Sigmoid colon (tissue), 7 donors: ENCODE results near the gene KCNQ2. TPM values are rescaled to one million over a fixed set of nuclear protein-coding genes. Genes with fewer than 3 reads are reported as not detected.

Experiments used
- DNase-seq: peaks from one replicate; pipeline ENCODE4 v3.0.0-alpha.2; 2019
- H3K27ac ChIP-seq, 4 donors: fragments of 200-600 bp; sonication (generic); one replicate each; pipeline ENCODE4 v1.5.1; 2016 to 2019; ENCODE audit warnings: mild to moderate bottlenecking in 1 of 4
- H3K27me3 ChIP-seq, 3 donors: fragments of 200-600 bp; sonication (generic); one replicate each; pipeline ENCODE4 v1.5.1; 2019; ENCODE audit warnings: mild to moderate bottlenecking in 1 of 3
- H3K36me3 ChIP-seq, 4 donors: fragments of 200-600 bp; sonication (generic); one replicate each; pipeline ENCODE4 v1.5.1; 2016 to 2019
- H3K4me1 ChIP-seq, 4 donors: fragments of 200-600 bp; sonication (generic); one replicate each; pipeline ENCODE4 v1.5.1; 2017 to 2019
- H3K4me3 ChIP-seq, 4 donors: fragments of 200-600 bp; sonication (generic); one replicate each; pipeline ENCODE4 v1.5.1; 2017 to 2019; ENCODE audit warnings: mild to moderate bottlenecking in 2 of 4, moderate library complexity in 1 of 4
- H3K9me3 ChIP-seq, 4 donors: fragments of 200-600 bp in 3 of 4; sonication (generic) in 3 of 4; one replicate each; pipeline versions ENCODE4 v1.5.1 to v1.6.1; 2013 to 2019
- CTCF ChIP-seq, 4 experiments: fragments of 450-650 bp in 3 of 4; fragments of 200-600 bp in 1 of 4; IDR thresholded peaks; one replicate each; pipeline ENCODE4 v1.5.1; 2016 to 2019; ENCODE audit warnings: antibody characterized with exemption in 4 of 4, mild to moderate bottlenecking in 3 of 4, moderate library complexity in 2 of 4
- EP300 ChIP-seq, 4 donors: sonication (generic); formaldehyde crosslinking; IDR thresholded peaks; one replicate each; pipeline ENCODE4 v1.6.1; 2017; ENCODE audit warnings: antibody characterized with exemption in 4 of 4
- POLR2A ChIP-seq, 2 donors: fragments of 450-650 bp; IDR thresholded peaks; one replicate each; pipeline ENCODE4 v1.6.1; 2016; ENCODE audit warnings: antibody characterized with exemption in 2 of 2, mild to moderate bottlenecking in 2 of 2, moderate library complexity in 2 of 2
- POLR2AphosphoS5 ChIP-seq, 4 donors: sonication (generic); formaldehyde crosslinking; IDR thresholded peaks; one replicate each; pipeline ENCODE4 v1.6.1; 2017; ENCODE audit warnings: antibody characterized with exemption in 4 of 4
- WGBS, 2 donors: extraction: QIAGEN DNeasy Blood & Tissue Kit; methylation state at CpG; one replicate each; pipeline ENCODE4 v1.1.7; 2013; 5-methylcytosine and 5-hydroxymethylcytosine counted together
- intact Hi-C: fragments of 100-400 bp; cut with DNase I; formaldehyde crosslinking; loops from one replicate; pipeline ENCODE4 v1.15.1; 2023
- polyA plus RNA-seq, 3 donors: library from polyadenylated mRNA; stranded (reverse); fragments of 200-250 nt; gene quantifications; one replicate each; pipeline ENCODE4 v1.2.3, GENCODE V29; 2013
- total RNA-seq, 4 donors: library from RNA; depleted of rRNA; stranded (reverse); fragments of >200 nt; gene quantifications; one replicate each; pipeline ENCODE4 v1.1.0, GENCODE V29; 2016
- donor health status: healthy with polysubstance abuse.
- donor health status: Bipolar disorder and iron deficiency.
- donor health status: healthy.

Gene KCNQ2
- total and polyA plus RNA-seq, 7 donors = 0.83 to 4.2 (median 1.2) TPM; not detected in 3

- Histone ChIP-seq H3K4me1 (peaks cover 0 to 13% (median 12%) of the 10 kb centered on the region in 4 donors), H3K27ac (no peak overlapping the region), H3K27me3 (peaks cover 30 to 91% (median 49%) of the 10 kb centered on the region in 3 donors), H3K4me3 (no peak overlapping the region), H3K9me3 (no peaks in the 10 kb centered on the region), H3K36me3 (no peaks in the 10 kb centered on the region)
- DNase-seq = no peak
- WGBS, 2 donors = 64 to 72% methylated on average over 13 of the region's 13 CpGs
- no peak for TF ChIP-seq POLR2A (IDR thresholded peaks at IDR 0.05)
- no peak for TF ChIP-seq POLR2AphosphoS5 (IDR thresholded peaks at IDR 0.05)
- TF ChIP-seq EP300 (IDR thresholded peaks at IDR 0.05) = no peak
- TF ChIP-seq CTCF (IDR thresholded peaks at IDR 0.05) = no peak
- intact Hi-C loops = no loop called here
These were observed 2.7 kb downstream of the KCNQ2 start for GRCh38 chr20:63469713-63470101.

DNA sequence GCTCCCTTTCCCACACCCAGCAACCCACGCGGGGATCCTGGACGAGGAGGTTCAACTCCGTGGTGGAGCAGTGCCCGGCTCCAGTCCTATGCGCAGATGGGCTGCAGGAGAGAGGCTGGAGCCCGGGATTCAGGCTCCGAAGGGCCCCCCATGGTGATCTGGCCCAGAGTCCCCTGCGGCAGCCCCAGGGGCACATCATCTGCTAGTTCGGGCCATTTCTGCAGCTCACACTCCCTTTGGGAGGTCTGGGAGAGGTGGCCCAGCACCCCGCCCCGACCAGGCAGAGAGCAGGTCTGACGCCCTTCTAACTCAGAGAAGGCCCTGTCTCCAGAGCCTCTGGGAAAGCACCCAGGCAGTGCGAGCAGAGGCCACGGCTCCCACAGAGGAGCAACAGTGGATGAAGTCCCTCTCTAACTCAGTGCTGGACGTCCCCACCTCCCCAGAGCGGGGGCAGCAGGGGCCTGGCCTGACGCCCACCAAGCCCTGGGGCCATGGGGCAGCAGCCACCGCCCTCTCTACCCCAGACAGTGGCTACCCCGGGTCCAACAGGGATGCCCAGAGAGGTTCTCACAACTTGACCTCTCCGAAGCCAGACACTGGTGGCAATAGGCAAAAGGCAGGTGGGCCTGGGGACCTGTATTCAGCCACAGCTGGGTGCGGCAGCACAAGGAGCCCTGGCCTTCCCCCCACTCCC lies 3.3 kb downstream of the KCNQ2 start:
- no peak overlapping the region for H3K27ac ChIP-seq
- H3K27me3 ChIP-seq = peaks cover 26 to 91% (median 49%) of the 10 kb centered on the region in 3 donors
- TF ChIP-seq POLR2AphosphoS5 (IDR thresholded peaks at IDR 0.05) = no peak
- TF ChIP-seq EP300 (IDR thresholded peaks at IDR 0.05) = no peak
- no peak for TF ChIP-seq POLR2A (IDR thresholded peaks at IDR 0.05)
- no peak for TF ChIP-seq CTCF (IDR thresholded peaks at IDR 0.05)
- intact Hi-C loops = no loop called here
- WGBS, 2 donors = 67 to 77% methylated on average over 22 of the region's 22 CpGs
- DNase-seq = no peak
- no peaks in the 10 kb centered on the region for H3K36me3 ChIP-seq
- H3K4me1 ChIP-seq = peaks cover 0 to 13% (median 12%) of the 10 kb centered on the region in 4 donors
- no peak overlapping the region for H3K4me3 ChIP-seq
- H3K9me3 ChIP-seq = no peaks in the 10 kb centered on the region

DNA sequence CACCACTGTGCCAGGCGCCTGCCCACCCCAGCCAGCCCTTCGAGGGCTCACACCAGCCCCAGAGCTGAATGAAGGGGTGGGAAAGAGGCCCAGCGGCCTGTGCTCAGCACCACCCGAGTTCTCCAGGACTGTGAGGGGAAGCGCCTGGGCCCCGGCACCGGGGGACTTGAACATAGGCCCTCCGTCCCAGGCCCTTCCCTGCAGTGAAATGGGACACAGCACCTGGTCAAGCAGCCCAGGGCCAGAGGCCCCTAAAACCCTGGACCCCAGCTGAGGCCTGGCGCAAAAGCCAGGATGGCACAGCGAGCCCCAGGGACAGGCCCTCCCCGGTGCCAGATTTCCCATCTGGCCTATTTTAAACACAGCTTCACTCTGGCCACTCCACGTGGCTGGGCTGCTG lies 4.0 kb downstream of the KCNQ2 start:
- TF ChIP-seq POLR2AphosphoS5 (IDR thresholded peaks at IDR 0.05) (no peak), CTCF (IDR thresholded peaks at IDR 0.05) (no peak), EP300 (IDR thresholded peaks at IDR 0.05) (no peak), POLR2A (IDR thresholded peaks at IDR 0.05) (no peak)
- Histone ChIP-seq H3K4me3 (no peak overlapping the region), H3K27ac (no peak overlapping the region), H3K9me3 (no peaks in the 10 kb centered on the region), H3K36me3 (no peaks in the 10 kb centered on the region), H3K27me3 (peaks cover 23 to 91% (median 48%) of the 10 kb centered on the region in 3 donors), H3K4me1 (peaks cover 0 to 13% (median 12%) of the 10 kb centered on the region in 4 donors)
- intact Hi-C loops = no loop called here
- 81 to 82% methylated on average over 12 of the region's 12 CpGs for WGBS, 2 donors
- no peak for DNase-seq

- no peak for DNase-seq
These were observed 5.0 kb downstream of the KCNQ2 start for GRCh38 chr20:63467294-63468083.

More at GRCh38 chr20:63467294-63468083, 5.0 kb downstream of the KCNQ2 start:
- no peak for TF ChIP-seq CTCF (IDR thresholded peaks at IDR 0.05)
- no peak for TF ChIP-seq POLR2A (IDR thresholded peaks at IDR 0.05)
- TF ChIP-seq POLR2AphosphoS5 (IDR thresholded peaks at IDR 0.05) = no peak
- no peak for TF ChIP-seq EP300 (IDR thresholded peaks at IDR 0.05)
- intact Hi-C loops = no loop called here
- no peaks in the 10 kb centered on the region for H3K9me3 ChIP-seq
- peaks cover 0 to 13% (median 12%) of the 10 kb centered on the region in 4 donors for H3K4me1 ChIP-seq
- H3K36me3 ChIP-seq = no peaks in the 10 kb centered on the region
- no peak overlapping the region for H3K4me3 ChIP-seq
- H3K27ac ChIP-seq = no peak overlapping the region
- peaks cover 21 to 94% (median 50%) of the 10 kb centered on the region in 3 donors for H3K27me3 ChIP-seq
- 66 to 76% methylated on average over 19 of the region's 19 CpGs for WGBS, 2 donors
